HEK293 (cell line): ENCODE measurements around the gene ERCC6.

Source experiments
- CTCF ChIA-PET: fragments of 350-600 bp; formaldehyde crosslinking; extraction: SDS; loops from one replicate; lab custom pipeline; 2021; ENCODE audit warnings: antibody characterized with exemption; lab: Yijun Ruan, JAX
- POLR2A ChIA-PET: fragments of 300-600 bp; formaldehyde crosslinking; extraction: SDS; loops from one replicate; lab custom pipeline; 2020; ENCODE audit warnings: antibody characterized with exemption, inconsistent platforms; lab: Yijun Ruan, JAX
- H3K27ac ChIP-seq: fragments of 200-500 bp; sonication (Bioruptor generic); 2 replicates; pipeline ENCODE4 v1.5.1; 2014; ENCODE audit warnings: low read depth, low read length, control low read depth, inconsistent platforms; ENCODE audit errors: extremely low read depth
- H3K36me3 ChIP-seq, 2 experiments: fragments of 200-500 bp in 1 of 2; sonication (Bioruptor generic) in 1 of 2; 1 replicate in 1 of 2; 2 replicates in 1 of 2; pipeline ENCODE4 v1.5.1; 2014 to 2017; ENCODE audit warnings: inconsistent platforms in 2 of 2, low read length in 2 of 2; ENCODE audit not compliant: control insufficient read depth in 2 of 2, insufficient read depth in 1 of 2
- H3K4me1 ChIP-seq: fragments of 200-500 bp; sonication (Bioruptor generic); 2 replicates; pipeline ENCODE4 v1.5.1; 2014; ENCODE audit warnings: mild to moderate bottlenecking, low read length, inconsistent platforms; ENCODE audit not compliant: control insufficient read depth, insufficient read depth
- H3K4me3 ChIP-seq: 2 replicates; pipeline ENCODE4 v1.5.1; 2011; ENCODE audit warnings: low read depth, mild to moderate bottlenecking, control low read depth, low read length, moderate library complexity
- H3K9me3 ChIP-seq: fragments of 200-500 bp; sonication (Bioruptor generic); 2 replicates; pipeline ENCODE4 v1.5.1; 2014; ENCODE audit warnings: low read depth, low read length, inconsistent platforms; ENCODE audit not compliant: control insufficient read depth, insufficient read depth
- KLF16 ChIP-seq: fragments of 450-650 bp; formaldehyde crosslinking; IDR thresholded peaks from 2 replicates; pipeline ENCODE4 v1.5.1; 2017; ENCODE audit warnings: missing biosample characterization, missing genetic modification characterization
- MYNN ChIP-seq: fragments of 450-650 bp; formaldehyde crosslinking; IDR thresholded peaks from 2 replicates; pipeline ENCODE4 v1.5.1; 2016; ENCODE audit warnings: missing biosample characterization, missing genetic modification characterization, borderline replicate concordance
- PRDM1 ChIP-seq: fragments of 450-650 bp; formaldehyde crosslinking; IDR thresholded peaks from 2 replicates; pipeline ENCODE4; 2016; ENCODE audit warnings: missing biosample characterization, missing genetic modification characterization
- SALL2 ChIP-seq: fragments of 450-650 bp; formaldehyde crosslinking; IDR thresholded peaks from 2 replicates; pipeline ENCODE4 v1.5.0; 2017; ENCODE audit warnings: missing biosample characterization, mild to moderate bottlenecking, missing genetic modification characterization, borderline replicate concordance
- ZBTB8A ChIP-seq: fragments of 450-650 bp; formaldehyde crosslinking; IDR thresholded peaks from 2 replicates; pipeline ENCODE4 v1.5.1; 2016; ENCODE audit warnings: missing biosample characterization, missing genetic modification characterization
- ZFHX2 ChIP-seq: fragments of 450-650 bp; formaldehyde crosslinking; conservative IDR thresholded peaks from 2 replicates; pipeline ENCODE4 v1.5.1; 2016; ENCODE audit warnings: missing biosample characterization, missing genetic modification characterization
- ZFP37 ChIP-seq: fragments of 450-650 bp; formaldehyde crosslinking; IDR thresholded peaks from 2 replicates; pipeline ENCODE4 v1.5.1; 2016; ENCODE audit warnings: missing biosample characterization, missing genetic modification characterization
- ZNF155 ChIP-seq: fragments of 450-650 bp; formaldehyde crosslinking; IDR thresholded peaks from 2 replicates; pipeline ENCODE4 v1.5.1; 2016; ENCODE audit warnings: missing biosample characterization, missing genetic modification characterization
- ZNF174 ChIP-seq: fragments of 450-650 bp; formaldehyde crosslinking; IDR thresholded peaks from 2 replicates; pipeline ENCODE4 v1.5.0; 2017; ENCODE audit warnings: missing biosample characterization, mild to moderate bottlenecking, missing genetic modification characterization
- ZNF23 ChIP-seq: fragments of 450-650 bp; formaldehyde crosslinking; IDR thresholded peaks from 2 replicates; pipeline ENCODE4 v1.5.1; 2016; ENCODE audit warnings: missing biosample characterization, missing genetic modification characterization, borderline replicate concordance
- ZNF514 ChIP-seq: fragments of 450-650 bp; formaldehyde crosslinking; IDR thresholded peaks from 2 replicates; pipeline ENCODE4 v1.5.1; 2016; ENCODE audit warnings: missing biosample characterization, missing genetic modification characterization
- ZNF600 ChIP-seq: fragments of 450-650 bp; formaldehyde crosslinking; IDR thresholded peaks from 2 replicates; pipeline ENCODE4 v1.5.1; 2016; ENCODE audit warnings: missing biosample characterization, missing genetic modification characterization
- ZNF664 ChIP-seq: fragments of 450-650 bp; formaldehyde crosslinking; IDR thresholded peaks from 2 replicates; pipeline ENCODE4 v1.5.1; 2016; ENCODE audit warnings: missing biosample characterization, missing genetic modification characterization
- ZNF830 ChIP-seq: fragments of 450-650 bp; IDR thresholded peaks from 2 replicates; pipeline ENCODE4 v1.5.0; 2018; ENCODE audit warnings: missing biosample characterization, missing genetic modification characterization, low read depth, mild to moderate bottlenecking, moderate library complexity
- ZXDB ChIP-seq: fragments of 450-650 bp; formaldehyde crosslinking; IDR thresholded peaks from 2 replicates; pipeline ENCODE4 v1.5.1; 2016; ENCODE audit warnings: missing biosample characterization, missing genetic modification characterization
- TF ChIP-seq, protein P1 (sequence below): fragments of 450-650 bp; formaldehyde crosslinking; IDR thresholded peaks from 2 replicates; pipeline ENCODE4 v1.5.1; 2016; ENCODE audit warnings: missing biosample characterization, missing genetic modification characterization
- TF ChIP-seq, protein P2 (sequence below): fragments of 450-650 bp; IDR thresholded peaks from 2 replicates; pipeline ENCODE4 v1.5.1; 2018; ENCODE audit warnings: missing biosample characterization, missing genetic modification characterization
- TF ChIP-seq, protein P3 (sequence below): fragments of 450-650 bp; formaldehyde crosslinking; optimal IDR thresholded peaks from 2 replicates; pipeline ENCODE3; 2016; ENCODE audit warnings: missing biosample characterization, mild to moderate bottlenecking, missing genetic modification characterization
- TF ChIP-seq, protein P4 (sequence below): fragments of 450-650 bp; formaldehyde crosslinking; conservative IDR thresholded peaks from 2 replicates; pipeline ENCODE4 v1.5.1; 2016; ENCODE audit warnings: low read depth, missing biosample characterization, missing genetic modification characterization
- TF ChIP-seq, protein P5 (sequence below): fragments of 450-650 bp; formaldehyde crosslinking; IDR thresholded peaks from 2 replicates; pipeline ENCODE4 v1.5.1; 2016; ENCODE audit warnings: missing biosample characterization, missing genetic modification characterization, borderline replicate concordance

Gene ERCC6

DNA sequence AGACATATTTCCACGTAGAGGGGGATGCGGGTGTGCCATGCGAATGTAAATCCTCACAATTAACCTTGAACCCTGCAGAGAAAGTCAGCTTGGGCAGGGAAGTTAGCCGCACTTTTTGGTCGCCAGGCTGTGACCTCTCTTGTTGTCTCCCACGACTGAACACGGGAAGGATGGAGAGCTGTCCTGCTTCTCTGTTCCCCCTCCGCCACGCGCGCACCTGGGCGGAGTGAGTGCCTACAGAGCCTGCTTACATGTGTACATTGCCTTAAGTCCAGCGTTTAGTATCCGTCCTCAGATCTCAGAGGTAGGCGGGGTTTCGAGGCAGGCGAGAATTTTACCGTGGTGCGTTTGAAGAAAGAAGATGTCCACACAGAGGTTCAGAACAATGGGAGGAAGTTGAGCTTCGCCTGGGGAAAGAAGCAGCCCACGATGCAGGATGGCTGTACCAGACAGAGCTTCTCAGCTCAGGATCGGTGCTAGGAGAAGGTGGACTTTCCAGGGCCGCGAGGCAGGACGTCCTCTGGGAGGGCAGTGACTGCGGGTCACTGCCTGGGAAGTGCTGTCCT is 482 bp upstream of the ERCC6 start:
- CTCF ChIA-PET: interaction anchor here (0.6 to 1.4 kb wide), 7 partner anchors 9 to 881 kb away, joined by 3 to 5 read pairs (median 3); no protein-coding TSS in a partner anchor
- POLR2A ChIA-PET: interaction anchor here (1.2 to 2.1 kb wide), 5 partner anchors 9 to 67 kb away, joined by 3 to 11 read pairs (median 4); no protein-coding TSS in a partner anchor
- H3K27ac ChIP-seq: peak overlapping the region; percentile 3; the same call in 1 of the 2 replicates
- TF ChIP-seq, protein P1, sequence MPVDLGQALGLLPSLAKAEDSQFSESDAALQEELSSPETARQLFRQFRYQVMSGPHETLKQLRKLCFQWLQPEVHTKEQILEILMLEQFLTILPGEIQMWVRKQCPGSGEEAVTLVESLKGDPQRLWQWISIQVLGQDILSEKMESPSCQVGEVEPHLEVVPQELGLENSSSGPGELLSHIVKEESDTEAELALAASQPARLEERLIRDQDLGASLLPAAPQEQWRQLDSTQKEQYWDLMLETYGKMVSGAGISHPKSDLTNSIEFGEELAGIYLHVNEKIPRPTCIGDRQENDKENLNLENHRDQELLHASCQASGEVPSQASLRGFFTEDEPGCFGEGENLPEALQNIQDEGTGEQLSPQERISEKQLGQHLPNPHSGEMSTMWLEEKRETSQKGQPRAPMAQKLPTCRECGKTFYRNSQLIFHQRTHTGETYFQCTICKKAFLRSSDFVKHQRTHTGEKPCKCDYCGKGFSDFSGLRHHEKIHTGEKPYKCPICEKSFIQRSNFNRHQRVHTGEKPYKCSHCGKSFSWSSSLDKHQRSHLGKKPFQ (tag by site-specific recombination): no peak
- TF ChIP-seq, protein P2, sequence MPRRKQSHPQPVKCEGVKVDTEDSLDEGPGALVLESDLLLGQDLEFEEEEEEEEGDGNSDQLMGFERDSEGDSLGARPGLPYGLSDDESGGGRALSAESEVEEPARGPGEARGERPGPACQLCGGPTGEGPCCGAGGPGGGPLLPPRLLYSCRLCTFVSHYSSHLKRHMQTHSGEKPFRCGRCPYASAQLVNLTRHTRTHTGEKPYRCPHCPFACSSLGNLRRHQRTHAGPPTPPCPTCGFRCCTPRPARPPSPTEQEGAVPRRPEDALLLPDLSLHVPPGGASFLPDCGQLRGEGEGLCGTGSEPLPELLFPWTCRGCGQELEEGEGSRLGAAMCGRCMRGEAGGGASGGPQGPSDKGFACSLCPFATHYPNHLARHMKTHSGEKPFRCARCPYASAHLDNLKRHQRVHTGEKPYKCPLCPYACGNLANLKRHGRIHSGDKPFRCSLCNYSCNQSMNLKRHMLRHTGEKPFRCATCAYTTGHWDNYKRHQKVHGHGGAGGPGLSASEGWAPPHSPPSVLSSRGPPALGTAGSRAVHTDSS (tag by site-specific recombination): no peak
- TF ChIP-seq PRDM1 (tag by site-specific recombination): 0 out of 2 replicates have a peak, but pooled peaks have one; percentile 0
- TF ChIP-seq, protein P3, sequence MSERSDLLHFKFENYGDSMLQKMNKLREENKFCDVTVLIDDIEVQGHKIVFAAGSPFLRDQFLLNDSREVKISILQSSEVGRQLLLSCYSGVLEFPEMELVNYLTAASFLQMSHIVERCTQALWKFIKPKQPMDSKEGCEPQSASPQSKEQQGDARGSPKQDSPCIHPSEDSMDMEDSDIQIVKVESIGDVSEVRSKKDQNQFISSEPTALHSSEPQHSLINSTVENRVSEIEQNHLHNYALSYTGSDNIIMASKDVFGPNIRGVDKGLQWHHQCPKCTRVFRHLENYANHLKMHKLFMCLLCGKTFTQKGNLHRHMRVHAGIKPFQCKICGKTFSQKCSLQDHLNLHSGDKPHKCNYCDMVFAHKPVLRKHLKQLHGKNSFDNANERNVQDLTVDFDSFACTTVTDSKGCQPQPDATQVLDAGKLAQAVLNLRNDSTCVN (tag by site-specific recombination): peak; percentile 28
- TF ChIP-seq SALL2: no peak
- TF ChIP-seq ZFP37 (tag by site-specific recombination): no peak
- no peak for TF ChIP-seq ZFHX2 (tag by site-specific recombination)
- no peak for TF ChIP-seq MYNN (tag by site-specific recombination)
- no peak; the same call in 1 of the 2 replicates for TF ChIP-seq ZXDB
- no peak for TF ChIP-seq ZNF23
- TF ChIP-seq ZNF600 (tag by site-specific recombination): peak; percentile 64; the same call in 1 of the 2 replicates
- no peak for TF ChIP-seq ZNF830 (tag by site-specific recombination)
- no peak for TF ChIP-seq KLF16
- TF ChIP-seq, protein P4, sequence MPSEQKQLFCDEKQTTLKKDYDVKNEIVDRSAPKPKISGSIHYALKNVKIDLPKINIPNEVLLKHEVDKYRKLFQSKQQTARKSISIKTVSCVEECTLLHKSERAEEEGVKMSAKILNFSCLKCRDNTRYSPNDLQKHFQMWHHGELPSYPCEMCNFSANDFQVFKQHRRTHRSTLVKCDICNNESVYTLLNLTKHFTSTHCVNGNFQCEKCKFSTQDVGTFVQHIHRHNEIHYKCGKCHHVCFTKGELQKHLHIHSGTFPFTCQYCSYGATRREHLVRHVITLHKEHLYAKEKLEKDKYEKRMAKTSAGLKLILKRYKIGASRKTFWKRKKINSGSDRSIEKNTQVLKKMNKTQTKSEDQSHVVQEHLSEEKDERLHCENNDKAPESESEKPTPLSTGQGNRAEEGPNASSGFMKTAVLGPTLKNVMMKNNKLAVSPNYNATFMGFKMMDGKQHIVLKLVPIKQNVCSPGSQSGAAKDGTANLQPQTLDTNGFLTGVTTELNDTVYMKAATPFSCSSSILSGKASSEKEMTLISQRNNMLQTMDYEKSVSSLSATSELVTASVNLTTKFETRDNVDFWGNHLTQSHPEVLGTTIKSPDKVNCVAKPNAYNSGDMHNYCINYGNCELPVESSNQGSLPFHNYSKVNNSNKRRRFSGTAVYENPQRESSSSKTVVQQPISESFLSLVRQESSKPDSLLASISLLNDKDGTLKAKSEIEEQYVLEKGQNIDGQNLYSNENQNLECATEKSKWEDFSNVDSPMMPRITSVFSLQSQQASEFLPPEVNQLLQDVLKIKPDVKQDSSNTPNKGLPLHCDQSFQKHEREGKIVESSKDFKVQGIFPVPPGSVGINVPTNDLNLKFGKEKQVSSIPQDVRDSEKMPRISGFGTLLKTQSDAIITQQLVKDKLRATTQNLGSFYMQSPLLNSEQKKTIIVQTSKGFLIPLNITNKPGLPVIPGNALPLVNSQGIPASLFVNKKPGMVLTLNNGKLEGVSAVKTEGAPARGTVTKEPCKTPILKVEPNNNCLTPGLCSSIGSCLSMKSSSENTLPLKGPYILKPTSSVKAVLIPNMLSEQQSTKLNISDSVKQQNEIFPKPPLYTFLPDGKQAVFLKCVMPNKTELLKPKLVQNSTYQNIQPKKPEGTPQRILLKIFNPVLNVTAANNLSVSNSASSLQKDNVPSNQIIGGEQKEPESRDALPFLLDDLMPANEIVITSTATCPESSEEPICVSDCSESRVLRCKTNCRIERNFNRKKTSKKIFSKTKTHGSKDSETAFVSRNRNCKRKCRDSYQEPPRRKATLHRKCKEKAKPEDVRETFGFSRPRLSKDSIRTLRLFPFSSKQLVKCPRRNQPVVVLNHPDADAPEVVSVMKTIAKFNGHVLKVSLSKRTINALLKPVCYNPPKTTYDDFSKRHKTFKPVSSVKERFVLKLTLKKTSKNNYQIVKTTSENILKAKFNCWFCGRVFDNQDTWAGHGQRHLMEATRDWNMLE: no peak
- TF ChIP-seq, protein P5, sequence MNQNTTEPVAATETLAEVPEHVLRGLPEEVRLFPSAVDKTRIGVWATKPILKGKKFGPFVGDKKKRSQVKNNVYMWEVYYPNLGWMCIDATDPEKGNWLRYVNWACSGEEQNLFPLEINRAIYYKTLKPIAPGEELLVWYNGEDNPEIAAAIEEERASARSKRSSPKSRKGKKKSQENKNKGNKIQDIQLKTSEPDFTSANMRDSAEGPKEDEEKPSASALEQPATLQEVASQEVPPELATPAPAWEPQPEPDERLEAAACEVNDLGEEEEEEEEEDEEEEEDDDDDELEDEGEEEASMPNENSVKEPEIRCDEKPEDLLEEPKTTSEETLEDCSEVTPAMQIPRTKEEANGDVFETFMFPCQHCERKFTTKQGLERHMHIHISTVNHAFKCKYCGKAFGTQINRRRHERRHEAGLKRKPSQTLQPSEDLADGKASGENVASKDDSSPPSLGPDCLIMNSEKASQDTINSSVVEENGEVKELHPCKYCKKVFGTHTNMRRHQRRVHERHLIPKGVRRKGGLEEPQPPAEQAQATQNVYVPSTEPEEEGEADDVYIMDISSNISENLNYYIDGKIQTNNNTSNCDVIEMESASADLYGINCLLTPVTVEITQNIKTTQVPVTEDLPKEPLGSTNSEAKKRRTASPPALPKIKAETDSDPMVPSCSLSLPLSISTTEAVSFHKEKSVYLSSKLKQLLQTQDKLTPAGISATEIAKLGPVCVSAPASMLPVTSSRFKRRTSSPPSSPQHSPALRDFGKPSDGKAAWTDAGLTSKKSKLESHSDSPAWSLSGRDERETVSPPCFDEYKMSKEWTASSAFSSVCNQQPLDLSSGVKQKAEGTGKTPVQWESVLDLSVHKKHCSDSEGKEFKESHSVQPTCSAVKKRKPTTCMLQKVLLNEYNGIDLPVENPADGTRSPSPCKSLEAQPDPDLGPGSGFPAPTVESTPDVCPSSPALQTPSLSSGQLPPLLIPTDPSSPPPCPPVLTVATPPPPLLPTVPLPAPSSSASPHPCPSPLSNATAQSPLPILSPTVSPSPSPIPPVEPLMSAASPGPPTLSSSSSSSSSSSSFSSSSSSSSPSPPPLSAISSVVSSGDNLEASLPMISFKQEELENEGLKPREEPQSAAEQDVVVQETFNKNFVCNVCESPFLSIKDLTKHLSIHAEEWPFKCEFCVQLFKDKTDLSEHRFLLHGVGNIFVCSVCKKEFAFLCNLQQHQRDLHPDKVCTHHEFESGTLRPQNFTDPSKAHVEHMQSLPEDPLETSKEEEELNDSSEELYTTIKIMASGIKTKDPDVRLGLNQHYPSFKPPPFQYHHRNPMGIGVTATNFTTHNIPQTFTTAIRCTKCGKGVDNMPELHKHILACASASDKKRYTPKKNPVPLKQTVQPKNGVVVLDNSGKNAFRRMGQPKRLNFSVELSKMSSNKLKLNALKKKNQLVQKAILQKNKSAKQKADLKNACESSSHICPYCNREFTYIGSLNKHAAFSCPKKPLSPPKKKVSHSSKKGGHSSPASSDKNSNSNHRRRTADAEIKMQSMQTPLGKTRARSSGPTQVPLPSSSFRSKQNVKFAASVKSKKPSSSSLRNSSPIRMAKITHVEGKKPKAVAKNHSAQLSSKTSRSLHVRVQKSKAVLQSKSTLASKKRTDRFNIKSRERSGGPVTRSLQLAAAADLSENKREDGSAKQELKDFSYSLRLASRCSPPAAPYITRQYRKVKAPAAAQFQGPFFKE (tag by site-specific recombination): no peak
- no peak for TF ChIP-seq ZNF174
- TF ChIP-seq ZNF514 (tag by site-specific recombination): no peak
- no peak for TF ChIP-seq ZNF155
- no peak for TF ChIP-seq ZNF664 (tag by site-specific recombination)
- no peak for TF ChIP-seq ZBTB8A (tag by site-specific recombination)

More for the DNA sequence above, 482 bp upstream of the ERCC6 start:
- H3K4me1 ChIP-seq: peaks cover 5% of the 10 kb centered on the region; the same call in 1 of the 2 replicates
- H3K36me3 ChIP-seq: peaks cover 0 to 10% of the 10 kb centered on the region in 2 experiments; a peak in 1 of 3 replicates
- H3K4me3 ChIP-seq: peak overlapping the region; percentile 32
- no peaks in the 10 kb centered on the region for H3K9me3 ChIP-seq
